ENCODE measurements around the gene MAN2A2.
"Not testable (repeated sequence)": the region's sequence is repeated elsewhere in the genome, so short reads cannot be mapped to it uniquely, and the experiment has no call there.

MAN2A2 gene

GRCh38 chr15:90903733-90904536, 833 bp downstream of the MAN2A2 start:
- DNase-seq (ENCODE audit: low read depth in 3 of 3, low spot score in 1 of 3): no peak

- no peak for DNase-seq (ENCODE audit: low read depth in 3 of 3, low spot score in 1 of 3)
These were observed 1.6 kb downstream of the MAN2A2 start for GRCh38 chr15:90904746-90905145.

GRCh38 chr15:90905306-90906180, 2.4 kb downstream of the MAN2A2 start:
- DNase-seq (ENCODE audit: low read depth in 3 of 3, low spot score in 1 of 3): no peak

GRCh38 chr15:90906181-90906849, 3.2 kb downstream of the MAN2A2 start:
- DNase-seq (ENCODE audit: low read depth in 3 of 3, low spot score in 1 of 3): no peak

GRCh38 chr15:90907051-90907660, 4.1 kb downstream of the MAN2A2 start:
- DNase-seq (ENCODE audit: low read depth in 3 of 3, low spot score in 1 of 3): no peak

GRCh38 chr15:90907838-90908507, 4.9 kb downstream of the MAN2A2 start:
- no peak for DNase-seq (ENCODE audit: low read depth in 3 of 3, low spot score in 1 of 3)

- DNase-seq (ENCODE audit: low read depth in 3 of 3, low spot score in 1 of 3): not testable (repeated sequence)
These were observed 6.3 kb downstream of the MAN2A2 start for GRCh38 chr15:90909449-90909848.

- no peak for DNase-seq (ENCODE audit: low read depth in 3 of 3, low spot score in 1 of 3)
These were observed 6.9 kb downstream of the MAN2A2 start for GRCh38 chr15:90909976-90910375.

- DNase-seq (ENCODE audit: low read depth in 3 of 3, low spot score in 1 of 3): no peak
These were observed 7.6 kb downstream of the MAN2A2 start for GRCh38 chr15:90910441-90911301.

GRCh38 chr15:90911302-90911623, 8.2 kb downstream of the MAN2A2 start:
- no peak for DNase-seq (ENCODE audit: low read depth in 3 of 3, low spot score in 1 of 3)

- no peak for DNase-seq (ENCODE audit: low read depth in 3 of 3, low spot score in 1 of 3)
These were observed 9.0 kb downstream of the MAN2A2 start for GRCh38 chr15:90911906-90912769.

GRCh38 chr15:90912770-90913075, 9.6 kb downstream of the MAN2A2 start:
- DNase-seq (ENCODE audit: low read depth in 3 of 3, low spot score in 1 of 3): no peak

- no peak for DNase-seq (ENCODE audit: low read depth in 3 of 3, low spot score in 1 of 3)
These were observed 10.4 kb downstream of the MAN2A2 start for GRCh38 chr15:90913398-90913944.

- DNase-seq (ENCODE audit: low read depth in 3 of 3, low spot score in 1 of 3): no peak
These were observed 11.4 kb downstream of the MAN2A2 start for GRCh38 chr15:90914305-90915080.

- DNase-seq (ENCODE audit: low read depth in 3 of 3, low spot score in 1 of 3): no peak
These were observed 12.2 kb downstream of the MAN2A2 start for GRCh38 chr15:90915216-90915807.

GRCh38 chr15:90915808-90916440, 12.8 kb downstream of the MAN2A2 start:
- no peak for DNase-seq (ENCODE audit: low read depth in 3 of 3, low spot score in 1 of 3)

GRCh38 chr15:90916461-90916860, 13.4 kb downstream of the MAN2A2 start:
- DNase-seq (ENCODE audit: low read depth in 3 of 3, low spot score in 1 of 3): no peak
